ENCODE results near the gene PRXL2C. TPM values are rescaled to one million over a fixed set of nuclear protein-coding genes. Genes with fewer than 3 reads are reported as not detected.
A peak's percentile ranks its signal among the peaks of the same experiment; 100 is the strongest.
"Not testable (repeated sequence)": the region's sequence is repeated elsewhere in the genome, so short reads cannot be mapped to it uniquely, and the experiment has no call there.

PRXL2C gene
- total RNA-seq (10 to 100 TPM; 11.5 to 12.4 TPM), polyA plus RNA-seq (10 to 100 TPM; 10.7 to 13.8 TPM)

- Histone ChIP-seq H3K36me3 (ENCODE audit: insufficient read depth, low read length) (peaks cover 5% of the 10 kb centered on the region), H3K4me3 (ENCODE audit: low read length in 2 of 2) (peak within 1 kb of the TSS in 1 of 2 donors; percentile 70), H3K4me1 (ENCODE audit: insufficient read depth, low read length) (peaks cover 18% of the 10 kb centered on the region), H3K9me3 (ENCODE audit: control insufficient read depth in 1 of 2, low read length in 2 of 2) (no peaks in the 10 kb centered on the region), H3K27me3 (ENCODE audit: insufficient read depth, low read length) (no peaks in the 10 kb centered on the region), H3K27ac (ENCODE audit: low read depth, low read length) (peak within 1 kb of the TSS; percentile 86)
- Mint-ChIP-seq H3K27me3 (peaks cover 0 to 2% of the 10 kb centered on the region in 2 donors), H3K4me3 (peak within 1 kb of the TSS; percentile 93 to 98 (median 95)), H3K4me1 (peaks cover 18 to 34% (median 26%) of the 10 kb centered on the region in 4 donors), H3K9me3 (no peaks in the 10 kb centered on the region), H3K27ac (peak within 1 kb of the TSS; percentile 98 to 99 (median 99)), H3K36me3 (peaks cover 4 to 12% of the 10 kb centered on the region in 2 donors)
- ChIA-PET POLR2A (ENCODE audit: partially characterized antibody) (interaction anchor here (0.6 to 2.6 kb wide), 7 partner anchors 20 to 978 kb away, joined by 3 to 15 read pairs (median 3); partner anchors contain the start of genes HABP4, NCBP1 and TSTD2), CTCF (ENCODE audit: partially characterized antibody) (interaction anchor here (0.8 to 3.6 kb wide), 4 partner anchors 11 to 328 kb away, joined by 4 to 21 read pairs (median 5); no protein-coding TSS in a partner anchor)
- intact Hi-C loops (cut with micrococcal nuclease) = loop anchor here (1.0 to 2.0 kb wide), 4 partner anchors 31 to 205 kb away; partner anchors contain the start of genes CDC14B and HABP4
- DNase-seq = peak; percentile 73 to 88 (median 78)
These were observed at the start of gene PRXL2C for GRCh38 chr9:96655198-96655851. Gene PRXL2C, minus strand, starts transcription at chr9:96655317. Its CDS starts 36 bp downstream, at chr9:96655281.

- H3K9me3 Mint-ChIP-seq = peaks cover 0 to 51% (median 33%) of the 10 kb centered on the region in 8 donors
- CTCF ChIA-PET (ENCODE audit: partially characterized antibody) = interaction anchor here (0.6 kb wide), 1 partner anchor 474 kb away, joined by 4 read pairs; no protein-coding TSS in a partner anchor
These were observed 45.7 kb upstream of the PRXL2C start for GRCh38 chr9:96700721-96701375.

GRCh38 chr9:96691326-96691725 is 36.2 kb upstream of the PRXL2C start:
- Histone ChIP-seq H3K9me3 (ENCODE audit: control insufficient read depth in 1 of 2, low read length in 2 of 2) (no peaks in the 10 kb centered on the region), H3K4me3 (ENCODE audit: low read length in 2 of 2) (no peak overlapping the region), H3K36me3 (ENCODE audit: insufficient read depth, low read length) (no peaks in the 10 kb centered on the region), H3K27me3 (ENCODE audit: insufficient read depth, low read length) (no peaks in the 10 kb centered on the region), H3K27ac (ENCODE audit: low read depth, low read length) (no peak overlapping the region), H3K4me1 (ENCODE audit: insufficient read depth, low read length) (no peaks in the 10 kb centered on the region)
- intact Hi-C loops (cut with micrococcal nuclease) = no loop called here
- ChIA-PET POLR2A (ENCODE audit: partially characterized antibody) (no interaction called here), CTCF (ENCODE audit: partially characterized antibody) (no interaction called here)
- peaks cover 0 to 17% (median 9%) of the 10 kb centered on the region in 4 donors for H3K4me1 Mint-ChIP-seq
- no peak overlapping the region for H3K4me3 Mint-ChIP-seq
- peaks cover 4% of the 10 kb centered on the region in 2 donors for H3K36me3 Mint-ChIP-seq
- no peak for DNase-seq
- peaks cover 1 to 5% of the 10 kb centered on the region in 2 donors for H3K27me3 Mint-ChIP-seq
- H3K27ac Mint-ChIP-seq = no peak overlapping the region
- peaks cover 0 to 17% (median 8%) of the 10 kb centered on the region in 8 donors for H3K9me3 Mint-ChIP-seq

More at GRCh38 chr9:96700721-96701375, 45.7 kb upstream of the PRXL2C start:
- H3K27me3 Mint-ChIP-seq; H3K4me3 ChIP-seq (ENCODE audit: low read length in 2 of 2); H3K27ac Mint-ChIP-seq; H3K36me3 ChIP-seq (ENCODE audit: insufficient read depth, low read length); H3K27ac ChIP-seq (ENCODE audit: low read depth, low read length); intact Hi-C loops (cut with micrococcal nuclease); H3K4me3 Mint-ChIP-seq; H3K4me1 Mint-ChIP-seq; H3K27me3 ChIP-seq (ENCODE audit: insufficient read depth, low read length); H3K4me1 ChIP-seq (ENCODE audit: insufficient read depth, low read length); H3K9me3 ChIP-seq (ENCODE audit: control insufficient read depth in 1 of 2, low read length in 2 of 2); H3K36me3 Mint-ChIP-seq; POLR2A ChIA-PET (ENCODE audit: partially characterized antibody); DNase-seq: not testable (repeated sequence)

GRCh38 chr9:96688745-96689464 is 33.8 kb upstream of the PRXL2C start:
- intact Hi-C loops (cut with micrococcal nuclease) = no loop called here
- Mint-ChIP-seq H3K4me3 (peak overlapping the region in 1 of 8 donors; percentile 22), H3K4me1 (peaks cover 0 to 17% (median 10%) of the 10 kb centered on the region in 4 donors), H3K36me3 (peaks cover 2 to 4% of the 10 kb centered on the region in 2 donors), H3K27ac (no peak overlapping the region), H3K27me3 (peaks cover under 1 to 5% of the 10 kb centered on the region in 2 donors), H3K9me3 (peaks cover 0 to 13% (median 6%) of the 10 kb centered on the region in 8 donors)
- ChIA-PET POLR2A (ENCODE audit: partially characterized antibody) (no interaction called here), CTCF (ENCODE audit: partially characterized antibody) (no interaction called here)
- Histone ChIP-seq H3K9me3 (ENCODE audit: control insufficient read depth in 1 of 2, low read length in 2 of 2) (no peaks in the 10 kb centered on the region), H3K4me3 (ENCODE audit: low read length in 2 of 2) (no peak overlapping the region), H3K27me3 (ENCODE audit: insufficient read depth, low read length) (no peaks in the 10 kb centered on the region), H3K36me3 (ENCODE audit: insufficient read depth, low read length) (no peaks in the 10 kb centered on the region), H3K4me1 (ENCODE audit: insufficient read depth, low read length) (no peaks in the 10 kb centered on the region), H3K27ac (ENCODE audit: low read depth, low read length) (no peak overlapping the region)
- DNase-seq = no peak

GRCh38 chr9:96688187-96688586 is 33.1 kb upstream of the PRXL2C start:
- Mint-ChIP-seq H3K27ac (no peak overlapping the region), H3K4me1 (peaks cover 0 to 17% (median 10%) of the 10 kb centered on the region in 4 donors), H3K9me3 (peaks cover 0 to 10% (median 4%) of the 10 kb centered on the region in 8 donors), H3K4me3 (peak overlapping the region in 5 of 8 donors; percentile 8 to 52 (median 20)), H3K27me3 (peaks cover 0 to 5% of the 10 kb centered on the region in 2 donors), H3K36me3 (peaks cover 1 to 2% of the 10 kb centered on the region in 2 donors)
- ChIA-PET CTCF (ENCODE audit: partially characterized antibody) (no interaction called here), POLR2A (ENCODE audit: partially characterized antibody) (no interaction called here)
- Histone ChIP-seq H3K4me3 (ENCODE audit: low read length in 2 of 2) (no peak overlapping the region), H3K27ac (ENCODE audit: low read depth, low read length) (no peak overlapping the region), H3K27me3 (ENCODE audit: insufficient read depth, low read length) (no peaks in the 10 kb centered on the region), H3K36me3 (ENCODE audit: insufficient read depth, low read length) (no peaks in the 10 kb centered on the region), H3K9me3 (ENCODE audit: control insufficient read depth in 1 of 2, low read length in 2 of 2) (no peaks in the 10 kb centered on the region), H3K4me1 (ENCODE audit: insufficient read depth, low read length) (no peaks in the 10 kb centered on the region)
- intact Hi-C loops (cut with micrococcal nuclease) = no loop called here
- DNase-seq = no peak

- H3K27me3 ChIP-seq (ENCODE audit: insufficient read depth, low read length) = no peaks in the 10 kb centered on the region
- no peaks in the 10 kb centered on the region for H3K9me3 ChIP-seq (ENCODE audit: control insufficient read depth in 1 of 2, low read length in 2 of 2)
- ChIA-PET POLR2A (ENCODE audit: partially characterized antibody) (interaction anchor here (0.8 to 0.9 kb wide), 2 partner anchors 32 to 168 kb away, joined by 3 to 4 read pairs; partner anchors contain the start of gene ZNF782), CTCF (ENCODE audit: partially characterized antibody) (interaction anchor here (0.7 to 1.5 kb wide), 4 partner anchors 11 to 369 kb away, joined by 3 to 6 read pairs (median 3); partner anchors contain the start of gene ZNF782)
- peak; percentile 61 to 89 (median 81) for DNase-seq
- no peaks in the 10 kb centered on the region for H3K4me1 ChIP-seq (ENCODE audit: insufficient read depth, low read length)
- H3K4me3 ChIP-seq (ENCODE audit: low read length in 2 of 2) = peak overlapping the region in 1 of 2 donors; percentile 50
- peak overlapping the region; percentile 36 for H3K27ac ChIP-seq (ENCODE audit: low read depth, low read length)
- peaks cover 0 to 17% (median 10%) of the 10 kb centered on the region in 4 donors for H3K4me1 Mint-ChIP-seq
- no peaks in the 10 kb centered on the region for H3K36me3 ChIP-seq (ENCODE audit: insufficient read depth, low read length)
- H3K36me3 Mint-ChIP-seq = peaks cover 0 to 1% of the 10 kb centered on the region in 2 donors
- peak overlapping the region; percentile 72 to 91 (median 88) for H3K4me3 Mint-ChIP-seq
- intact Hi-C loops (cut with micrococcal nuclease) = loop anchor here (1.0 to 2.0 kb wide), 3 partner anchors 31 to 726 kb away; partner anchors contain the start of genes PRXL2C, TDRD7 and ZNF510
- peaks cover 0 to 3% (median under 1%) of the 10 kb centered on the region in 8 donors for H3K9me3 Mint-ChIP-seq
- H3K27me3 Mint-ChIP-seq = peaks cover 0 to 5% of the 10 kb centered on the region in 2 donors
- H3K27ac Mint-ChIP-seq = peak overlapping the region; percentile 54 to 88 (median 82)
These were observed 31.7 kb upstream of the PRXL2C start for GRCh38 chr9:96686638-96687335.
